Right lobe of liver (tissue), 6 donors: ENCODE results near the gene CYTIP. TPM values are rescaled to one million over a fixed set of nuclear protein-coding genes. Genes with fewer than 3 reads are reported as not detected.
A peak's percentile ranks its signal among the peaks of the same experiment; 100 is the strongest.

Experiments used
- ATAC-seq, 4 donors: fragments of 200-7000 bp; cut with Tn5 transposase; one replicate each; pipeline ENCODE4 v1.9.1; 2020; ENCODE audit warnings: mild to moderate bottlenecking in 4 of 4, moderate library complexity in 4 of 4
- DNase-seq, 3 donors: peaks; one replicate each; pipeline ENCODE4 v3.0.0-alpha.2; 2020
- H3K27ac ChIP-seq, 3 donors: fragments of 200-600 bp; one replicate each; pipeline ENCODE4 v1.8.0; 2022
- H3K27me3 ChIP-seq, 2 donors: fragments of 200-600 bp; one replicate each; pipeline ENCODE4 v1.8.0; 2022
- H3K36me3 ChIP-seq, 4 donors: fragments of 200-600 bp; sonication (generic) in 1 of 4; one replicate each; pipeline versions ENCODE4 v1.5.1 to v1.8.0; 2017 to 2022; ENCODE audit warnings: control low read depth in 1 of 4
- H3K4me1 ChIP-seq, 4 donors: fragments of 200-600 bp; sonication (generic) in 1 of 4; one replicate each; pipeline versions ENCODE4 v1.5.1 to v1.8.0; 2017 to 2022; ENCODE audit warnings: control low read depth in 1 of 4
- H3K4me3 ChIP-seq, 3 donors: fragments of 200-600 bp; one replicate each; pipeline ENCODE4 v1.8.0; 2022
- H3K9me3 ChIP-seq, 4 donors: fragments of 200-600 bp; sonication (generic) in 1 of 4; one replicate each; pipeline versions ENCODE4 v1.5.1 to v1.8.0; 2017 to 2022; ENCODE audit warnings: control low read depth in 1 of 4
- POLR2A ChIP-seq: fragments of 450-650 bp; IDR thresholded peaks from one replicate; pipeline ENCODE4 v1.6.1; 2017; ENCODE audit warnings: antibody characterized with exemption, mild to moderate bottlenecking
- WGBS: methylation state at CpG from one replicate; pipeline ENCODE4 v1.1.6; 2018; ENCODE audit warnings: low coverage, low lambda C conversion rate; ENCODE audit not compliant: insufficient coverage; ENCODE audit errors: missing lambda C conversion rate; 5-methylcytosine and 5-hydroxymethylcytosine counted together
- intact Hi-C, 2 donors: fragments of 100-400 bp; cut with DNase I; formaldehyde crosslinking; loops; one replicate each; pipeline versions ENCODE4 v1.11.2 to v1.14.1; 2022
- total RNA-seq, 6 experiments: library from RNA; depleted of rRNA in 2 of 6; stranded (reverse); fragments of >200 nt in 2 of 6; fragmentation: NEBNext Ultra II Directional in 3 of 6; extraction: Animal tissue kit (Norgen Biotek cat#: 25700) in 3 of 6; gene quantifications; one replicate each; pipeline versions ENCODE4 v1.1.0 to v1.2.4, GENCODE V29; 2016 to 2023
- TF ChIP-seq, protein P1 (sequence below), 4 donors: fragments of 200-600 bp in 3 of 4; fragments of 450-650 bp in 1 of 4; IDR thresholded peaks; one replicate each; pipeline versions ENCODE4 v1.5.1 to v1.8.0; 2016 to 2022; ENCODE audit warnings: antibody characterized with exemption in 4 of 4, mild to moderate bottlenecking in 2 of 4
- donor health status: DM: no; HTN: yes; CAD: no.
- donor health status: DM: no; HTN: no; CAD: no.
- donor health status: DM: no; HTN: no; CAD: no.
- donor health status: DM: no; HTN: yes; CAD: no.
- donor health status: DM: no; HTN: yes; CAD: no.

The CYTIP gene
- total RNA-seq, 6 experiments from 2014 or later: 1.1 to 6.0 (median 2.9) TPM

GRCh38 chr2:157473581-157473980 lies 29.7 kb upstream of the CYTIP start:
- ATAC-seq: no peak
- DNase-seq: no peak
- Histone ChIP-seq H3K36me3 (no peaks in the 10 kb centered on the region), H3K27me3 (no peaks in the 10 kb centered on the region), H3K4me3 (no peak overlapping the region), H3K27ac (no peak overlapping the region), H3K9me3 (no peaks in the 10 kb centered on the region), H3K4me1 (no peaks in the 10 kb centered on the region)
- intact Hi-C loops: no loop called here
- TF ChIP-seq POLR2A: no peak
- TF ChIP-seq, protein P1, sequence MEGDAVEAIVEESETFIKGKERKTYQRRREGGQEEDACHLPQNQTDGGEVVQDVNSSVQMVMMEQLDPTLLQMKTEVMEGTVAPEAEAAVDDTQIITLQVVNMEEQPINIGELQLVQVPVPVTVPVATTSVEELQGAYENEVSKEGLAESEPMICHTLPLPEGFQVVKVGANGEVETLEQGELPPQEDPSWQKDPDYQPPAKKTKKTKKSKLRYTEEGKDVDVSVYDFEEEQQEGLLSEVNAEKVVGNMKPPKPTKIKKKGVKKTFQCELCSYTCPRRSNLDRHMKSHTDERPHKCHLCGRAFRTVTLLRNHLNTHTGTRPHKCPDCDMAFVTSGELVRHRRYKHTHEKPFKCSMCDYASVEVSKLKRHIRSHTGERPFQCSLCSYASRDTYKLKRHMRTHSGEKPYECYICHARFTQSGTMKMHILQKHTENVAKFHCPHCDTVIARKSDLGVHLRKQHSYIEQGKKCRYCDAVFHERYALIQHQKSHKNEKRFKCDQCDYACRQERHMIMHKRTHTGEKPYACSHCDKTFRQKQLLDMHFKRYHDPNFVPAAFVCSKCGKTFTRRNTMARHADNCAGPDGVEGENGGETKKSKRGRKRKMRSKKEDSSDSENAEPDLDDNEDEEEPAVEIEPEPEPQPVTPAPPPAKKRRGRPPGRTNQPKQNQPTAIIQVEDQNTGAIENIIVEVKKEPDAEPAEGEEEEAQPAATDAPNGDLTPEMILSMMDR (IDR thresholded peaks at IDR 0.05): no peak

- no peaks in the 10 kb centered on the region for H3K4me1 ChIP-seq
- intact Hi-C loops: no loop called here
- H3K36me3 ChIP-seq: no peaks in the 10 kb centered on the region
- H3K27me3 ChIP-seq: no peaks in the 10 kb centered on the region
- no peak overlapping the region for H3K4me3 ChIP-seq
- no peak for ATAC-seq
- no peak for DNase-seq
- no peak overlapping the region for H3K27ac ChIP-seq
- H3K9me3 ChIP-seq: no peaks in the 10 kb centered on the region
- TF ChIP-seq POLR2A: no peak
- TF ChIP-seq, protein P1 (IDR thresholded peaks at IDR 0.05): no peak
- WGBS: 85% methylated on average over 3 of the region's 3 CpGs
These were observed 27.2 kb upstream of the CYTIP start for GRCh38 chr2:157471078-157471477.

DNA sequence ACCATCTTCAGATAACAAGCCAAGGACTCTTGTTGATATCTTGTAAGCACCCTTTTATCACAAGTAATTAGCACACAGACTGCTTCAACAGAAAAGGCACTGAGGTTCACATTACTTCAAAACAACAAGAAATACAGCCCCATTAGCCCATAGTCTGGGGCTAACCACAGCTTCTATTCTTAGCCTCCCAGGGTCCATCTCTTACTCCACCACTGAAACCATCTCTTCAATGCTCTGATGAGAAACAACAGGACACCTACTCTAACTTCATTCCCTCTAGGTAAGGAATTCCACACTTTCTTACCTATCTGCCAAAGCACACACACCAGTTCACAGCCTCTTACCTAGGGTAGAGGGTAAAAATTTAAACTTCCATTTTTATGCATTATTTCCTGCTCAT lies 26.4 kb upstream of the CYTIP start:
- no peaks in the 10 kb centered on the region for H3K9me3 ChIP-seq
- DNase-seq (no peak), ATAC-seq (no peak)
- H3K4me3 ChIP-seq: no peak overlapping the region
- H3K4me1 ChIP-seq: no peaks in the 10 kb centered on the region
- no peak overlapping the region for H3K27ac ChIP-seq
- no peaks in the 10 kb centered on the region for H3K27me3 ChIP-seq
- intact Hi-C loops: no loop called here
- no peak for TF ChIP-seq POLR2A
- TF ChIP-seq, protein P1 (IDR thresholded peaks at IDR 0.05): no peak
- H3K36me3 ChIP-seq: no peaks in the 10 kb centered on the region

GRCh38 chr2:157469726-157470125 lies 25.8 kb upstream of the CYTIP start:
- ATAC-seq: no peak
- H3K9me3 ChIP-seq: no peaks in the 10 kb centered on the region
- no peak for DNase-seq
- TF ChIP-seq, protein P1 (IDR thresholded peaks at IDR 0.05): no peak
- no peak for TF ChIP-seq POLR2A
- no peaks in the 10 kb centered on the region for H3K4me1 ChIP-seq
- H3K36me3 ChIP-seq: no peaks in the 10 kb centered on the region
- peak overlapping the region in 1 of 3 donors; percentile 48 for H3K27ac ChIP-seq
- intact Hi-C loops: no loop called here
- H3K4me3 ChIP-seq: no peak overlapping the region
- WGBS: 31% methylated on average over 1 of the region's 1 CpG
- H3K27me3 ChIP-seq: no peaks in the 10 kb centered on the region
